Fibroblast of skin of back (primary cell): ENCODE measurements around the gene ZER1.

Experiments used
- DNase-seq: peaks from one replicate; pipeline ENCODE4 v3.0.0-alpha.2; 2013

ZER1 gene

GRCh38 chr9:128689820-128690683, 81.7 kb downstream of the ZER1 start:
- DNase-seq, result peak; percentile 64

- DNase-seq, result no peak
Measured at GRCh38 chr9:128689293-128689774, 82.4 kb downstream of the ZER1 start.

GRCh38 chr9:128688501-128689292, 83.0 kb downstream of the ZER1 start, which contains the start of gene SET:
Gene SET, plus strand, starts transcription at chr9:128689222. Its CDS starts 361 bp downstream, at chr9:128689583.
- peak; percentile 94 for DNase-seq

- no peak for DNase-seq
Measured at GRCh38 chr9:128687453-128687852, 84.3 kb downstream of the ZER1 start.

- DNase-seq, result no peak
Measured at GRCh38 chr9:128685636-128686489, 85.9 kb downstream of the ZER1 start.

GRCh38 chr9:128684325-128685199, 87.2 kb downstream of the ZER1 start:
- DNase-seq, result peak; percentile 77

- DNase-seq, result no peak
Measured at GRCh38 chr9:128684065-128684324, 87.7 kb downstream of the ZER1 start.

GRCh38 chr9:128683340-128684064, 88.2 kb downstream of the ZER1 start:
- DNase-seq, result no peak
